Ovary (tissue), 3 donors: ENCODE results near the gene SURF6.

ENCODE experiments used
- CTCF ChIP-seq, 3 donors: fragments of 450-650 bp in 2 of 3; fragments of 200-600 bp in 1 of 3; IDR thresholded peaks; one replicate each; pipeline versions ENCODE4 v1.5.1 to v1.8.0; 2016 to 2022; ENCODE audit warnings: antibody characterized with exemption in 3 of 3, mild to moderate bottlenecking in 1 of 3
- POLR2A ChIP-seq: fragments of 450-650 bp; IDR thresholded peaks from one replicate; pipeline ENCODE4 v1.6.1; 2017; ENCODE audit warnings: antibody characterized with exemption, mild to moderate bottlenecking, moderate library complexity
- donor health status: DM: no; HTN: no; CAD: no.

- no peak for TF ChIP-seq CTCF (IDR thresholded peaks at IDR 0.05)
- no peak for TF ChIP-seq POLR2A
These were observed 45.2 kb downstream of the SURF6 start for GRCh38 chr9:133290751-133291302.
